A549 (cell line): ENCODE measurements around the gene RASGRP1.

Source experiments
- CTCF ChIP-seq: fragments of >200 bp; sonication (Bioruptor Twin); formaldehyde crosslinking; IDR thresholded peaks from 3 replicates; pipeline ENCODE4 v1.5.1; 2016
- E2F6 ChIP-seq: IDR thresholded peaks from 2 replicates; pipeline ENCODE4 v1.6.1; 2012; ENCODE audit warnings: low read depth, borderline replicate concordance
- EP300 ChIP-seq, 2 experiments: fragments of >200 bp; sonication (Bioruptor Twin); formaldehyde crosslinking; IDR thresholded peaks; 2 replicates in 1 of 2; 3 replicates in 1 of 2; pipeline ENCODE4 v1.6.1; 2016 to 2017
- JUNB ChIP-seq: fragments of >200 bp; sonication (Bioruptor Twin); formaldehyde crosslinking; IDR thresholded peaks from 2 replicates; pipeline ENCODE4 v1.6.1; 2016
- PBX3 ChIP-seq: IDR thresholded peaks from 2 replicates; pipeline ENCODE4 v1.6.1; 2012
- RFX5 ChIP-seq: fragments of 450-650 bp; IDR thresholded peaks from 2 replicates; pipeline ENCODE4 v1.7.1; 2014; ENCODE audit warnings: antibody characterized with exemption, mild to moderate bottlenecking, moderate library complexity
- ZSCAN20 ChIP-seq: fragments of 250-450 bp; sonication (Bioruptor Pico); IDR thresholded peaks from 2 replicates; pipeline ENCODE4 v1.8.0; 2022; ENCODE audit warnings: mild to moderate bottlenecking, moderate library complexity
- TF ChIP-seq, protein P1 (sequence below): fragments of 200-600 bp; sonication (generic); IDR thresholded peaks from 2 replicates; pipeline ENCODE4 v1.6.1; 2016; ENCODE audit warnings: antibody characterized with exemption, mild to moderate bottlenecking, moderate library complexity

DNA sequence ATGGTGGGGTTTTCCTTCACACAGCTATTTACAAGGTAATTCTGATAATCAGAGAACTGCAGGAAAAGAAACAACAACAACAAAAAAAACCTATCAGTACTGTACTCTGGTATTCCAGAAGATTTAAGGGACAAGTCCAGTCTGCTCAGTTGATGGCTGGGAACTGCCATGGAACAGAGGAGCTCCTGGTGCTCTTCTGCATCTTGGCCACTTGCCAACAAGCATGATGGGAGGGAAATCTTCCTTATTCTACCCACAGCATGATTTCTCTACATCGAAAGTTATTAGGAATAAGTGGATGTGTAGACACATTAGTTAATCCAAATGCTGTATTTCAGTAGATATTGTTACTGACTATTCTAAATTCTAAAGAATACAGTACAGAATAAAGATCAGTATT is 51.7 kb downstream of the RASGRP1 start:
- TF ChIP-seq, protein P1, sequence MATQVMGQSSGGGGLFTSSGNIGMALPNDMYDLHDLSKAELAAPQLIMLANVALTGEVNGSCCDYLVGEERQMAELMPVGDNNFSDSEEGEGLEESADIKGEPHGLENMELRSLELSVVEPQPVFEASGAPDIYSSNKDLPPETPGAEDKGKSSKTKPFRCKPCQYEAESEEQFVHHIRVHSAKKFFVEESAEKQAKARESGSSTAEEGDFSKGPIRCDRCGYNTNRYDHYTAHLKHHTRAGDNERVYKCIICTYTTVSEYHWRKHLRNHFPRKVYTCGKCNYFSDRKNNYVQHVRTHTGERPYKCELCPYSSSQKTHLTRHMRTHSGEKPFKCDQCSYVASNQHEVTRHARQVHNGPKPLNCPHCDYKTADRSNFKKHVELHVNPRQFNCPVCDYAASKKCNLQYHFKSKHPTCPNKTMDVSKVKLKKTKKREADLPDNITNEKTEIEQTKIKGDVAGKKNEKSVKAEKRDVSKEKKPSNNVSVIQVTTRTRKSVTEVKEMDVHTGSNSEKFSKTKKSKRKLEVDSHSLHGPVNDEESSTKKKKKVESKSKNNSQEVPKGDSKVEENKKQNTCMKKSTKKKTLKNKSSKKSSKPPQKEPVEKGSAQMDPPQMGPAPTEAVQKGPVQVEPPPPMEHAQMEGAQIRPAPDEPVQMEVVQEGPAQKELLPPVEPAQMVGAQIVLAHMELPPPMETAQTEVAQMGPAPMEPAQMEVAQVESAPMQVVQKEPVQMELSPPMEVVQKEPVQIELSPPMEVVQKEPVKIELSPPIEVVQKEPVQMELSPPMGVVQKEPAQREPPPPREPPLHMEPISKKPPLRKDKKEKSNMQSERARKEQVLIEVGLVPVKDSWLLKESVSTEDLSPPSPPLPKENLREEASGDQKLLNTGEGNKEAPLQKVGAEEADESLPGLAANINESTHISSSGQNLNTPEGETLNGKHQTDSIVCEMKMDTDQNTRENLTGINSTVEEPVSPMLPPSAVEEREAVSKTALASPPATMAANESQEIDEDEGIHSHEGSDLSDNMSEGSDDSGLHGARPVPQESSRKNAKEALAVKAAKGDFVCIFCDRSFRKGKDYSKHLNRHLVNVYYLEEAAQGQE: no peak
- no peak for TF ChIP-seq ZSCAN20 (CRISPR knock-in tag)
- no peak for TF ChIP-seq JUNB
- TF ChIP-seq RFX5: no peak
- TF ChIP-seq EP300 (IDR thresholded peaks at IDR 0.05): no peak
- TF ChIP-seq CTCF: no peak
- no peak for TF ChIP-seq E2F6
- TF ChIP-seq PBX3: no peak
